BJ (cell line): ENCODE measurements around the gene VKORC1. TPM values are rescaled to one million over a fixed set of nuclear protein-coding genes. Genes with fewer than 3 reads are reported as not detected.

Experiments
- CTCF ChIA-PET: fragments of 350-600 bp; formaldehyde crosslinking; extraction: SDS; loops from one replicate; lab custom pipeline; 2021; ENCODE audit warnings: antibody characterized with exemption, inconsistent platforms; lab: Yijun Ruan, JAX
- POLR2A ChIA-PET: fragments of 300-600 bp; sonication (Branson Sonifier 250); formaldehyde crosslinking; extraction: SDS; loops from one replicate; lab custom pipeline; 2021; ENCODE audit warnings: antibody characterized with exemption; lab: Charles Lee
- DNase-seq: peaks from one replicate; pipeline ENCODE4 v3.0.0-alpha.2; 2011; ENCODE audit warnings: low read depth
- H3K27me3 ChIP-seq: 2 replicates; pipeline ENCODE4 v1.6.0; 2011; ENCODE audit warnings: low read length; ENCODE audit not compliant: control insufficient read depth, insufficient read depth
- H3K36me3 ChIP-seq: 2 replicates; pipeline ENCODE4 v1.5.1; 2011; ENCODE audit warnings: low read length; ENCODE audit not compliant: control insufficient read depth, insufficient read depth
- H3K4me3 ChIP-seq: 2 replicates; pipeline ENCODE4 v1.5.1; 2011; ENCODE audit warnings: low read depth, mild to moderate bottlenecking, control low read depth, low read length
- polyA plus RNA-seq: library from polyadenylated mRNA; depleted of rRNA; stranded (reverse); fragments of >200 nt; gene quantifications from 2 replicates; pipeline ENCODE4 v1.2.3, GENCODE V29; 2011
- TF ChIP-seq, protein P1 (sequence below): IDR thresholded peaks from 2 replicates; pipeline ENCODE4 v1.5.1; 2011; ENCODE audit warnings: low read depth, mild to moderate bottlenecking, control low read depth, inconsistent platforms, low read length, moderate library complexity; ENCODE audit not compliant: insufficient read depth

The VKORC1 gene
- polyA plus RNA-seq, 1 experiment, result 515 TPM

DNA sequence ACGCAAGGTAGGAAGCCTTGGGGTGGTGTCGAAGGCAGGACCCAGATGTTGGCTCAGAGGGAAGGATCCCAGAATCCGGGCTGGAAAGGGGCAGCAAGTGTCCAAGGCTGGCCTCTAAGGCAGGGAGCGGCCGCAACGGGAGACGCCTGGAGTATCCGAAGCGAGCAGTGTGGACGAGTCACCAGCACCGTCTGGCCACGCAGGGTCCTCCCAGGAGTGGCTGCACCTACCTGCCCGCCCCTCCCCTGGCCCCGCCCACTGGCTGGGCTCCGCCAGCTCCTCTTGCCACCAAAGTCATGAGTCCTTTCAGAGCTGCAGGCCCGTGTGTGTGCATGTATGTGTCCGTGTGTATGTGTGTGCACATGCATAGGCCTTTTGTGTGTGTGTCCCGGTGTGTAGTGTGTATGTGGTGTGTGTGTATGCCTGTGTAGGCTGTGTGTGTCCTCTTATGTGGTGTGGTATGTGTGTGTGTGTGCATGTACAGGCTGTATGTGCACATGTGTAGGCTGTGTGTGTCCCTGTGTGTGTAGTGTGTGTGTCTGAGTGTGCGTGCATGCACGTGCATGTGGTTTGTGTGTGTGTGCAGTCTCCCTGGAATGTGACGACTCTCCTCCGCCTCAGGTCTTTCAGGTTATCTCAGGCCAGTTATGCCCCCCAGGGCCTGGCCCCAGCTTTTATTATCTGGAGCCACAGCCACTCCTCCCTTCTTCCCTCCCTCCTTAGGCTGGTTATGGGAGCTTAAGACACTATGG lies 41.1 kb upstream of the VKORC1 start, which contains the start of gene PRSS8:
Gene PRSS8, minus strand, starts transcription at position 193 of the 752 bp plus-strand sequence. CDS start 229 bp downstream, outside the sequence.
- TF ChIP-seq, protein P1, sequence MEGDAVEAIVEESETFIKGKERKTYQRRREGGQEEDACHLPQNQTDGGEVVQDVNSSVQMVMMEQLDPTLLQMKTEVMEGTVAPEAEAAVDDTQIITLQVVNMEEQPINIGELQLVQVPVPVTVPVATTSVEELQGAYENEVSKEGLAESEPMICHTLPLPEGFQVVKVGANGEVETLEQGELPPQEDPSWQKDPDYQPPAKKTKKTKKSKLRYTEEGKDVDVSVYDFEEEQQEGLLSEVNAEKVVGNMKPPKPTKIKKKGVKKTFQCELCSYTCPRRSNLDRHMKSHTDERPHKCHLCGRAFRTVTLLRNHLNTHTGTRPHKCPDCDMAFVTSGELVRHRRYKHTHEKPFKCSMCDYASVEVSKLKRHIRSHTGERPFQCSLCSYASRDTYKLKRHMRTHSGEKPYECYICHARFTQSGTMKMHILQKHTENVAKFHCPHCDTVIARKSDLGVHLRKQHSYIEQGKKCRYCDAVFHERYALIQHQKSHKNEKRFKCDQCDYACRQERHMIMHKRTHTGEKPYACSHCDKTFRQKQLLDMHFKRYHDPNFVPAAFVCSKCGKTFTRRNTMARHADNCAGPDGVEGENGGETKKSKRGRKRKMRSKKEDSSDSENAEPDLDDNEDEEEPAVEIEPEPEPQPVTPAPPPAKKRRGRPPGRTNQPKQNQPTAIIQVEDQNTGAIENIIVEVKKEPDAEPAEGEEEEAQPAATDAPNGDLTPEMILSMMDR, result no peak
- Histone ChIP-seq H3K4me3 (no peak within 1 kb of the TSS), H3K27me3 (no peaks in the 10 kb centered on the region), H3K36me3 (no peaks in the 10 kb centered on the region; the same call in 1 of the 2 replicates)
- DNase-seq, result no peak
- ChIA-PET POLR2A (no interaction called here), CTCF (interaction anchor here (0.5 to 1.1 kb wide), 4 partner anchors 12 to 314 kb away, joined by 3 read pairs; partner anchors contain the start of gene HSD3B7)

DNA sequence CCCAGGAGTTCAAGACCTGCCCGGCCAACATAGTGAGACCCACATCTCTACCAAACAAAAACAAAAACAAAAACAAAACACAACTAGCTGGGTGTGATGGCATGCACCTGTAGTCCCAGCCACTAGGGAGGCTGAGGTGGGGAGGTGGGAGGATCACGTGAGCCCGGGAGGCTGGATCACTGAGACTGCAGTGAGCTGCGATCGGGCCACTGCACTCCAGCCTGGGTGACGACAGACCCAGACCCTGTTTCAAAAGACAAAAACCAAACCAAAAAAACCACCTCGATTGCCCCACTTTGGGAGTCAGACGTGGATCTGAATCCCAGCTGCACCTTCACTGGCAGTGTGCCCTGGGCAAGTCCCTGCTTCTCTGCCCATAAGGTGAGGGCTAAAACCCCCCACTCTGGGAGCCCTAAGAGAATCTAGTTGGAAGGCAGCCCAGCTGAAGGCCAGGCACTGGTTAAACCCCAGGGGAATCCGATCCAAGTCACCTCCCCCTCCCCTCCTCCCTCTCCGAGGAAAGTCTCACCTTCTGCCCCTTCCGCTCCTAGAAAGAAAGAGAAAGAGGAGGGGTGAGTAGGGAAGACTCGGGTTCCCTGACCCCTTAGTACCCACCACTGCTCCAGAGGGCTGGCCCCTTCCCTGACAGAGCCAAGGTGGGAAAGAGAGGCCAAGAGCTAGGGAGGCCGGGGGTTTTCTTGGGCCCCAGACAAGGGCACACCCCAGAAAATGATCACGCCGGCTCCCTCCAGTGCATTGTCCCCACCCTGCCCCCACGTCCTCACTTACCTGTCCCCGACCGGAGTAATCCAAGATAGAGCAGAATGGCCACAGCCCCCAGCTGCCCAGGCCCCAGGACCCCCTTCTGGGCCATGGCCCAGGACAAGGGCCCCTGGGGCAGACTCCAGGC lies 40.3 kb upstream of the VKORC1 start:
- no peaks in the 10 kb centered on the region; the same call in 1 of the 2 replicates for H3K36me3 ChIP-seq
- ChIA-PET CTCF (interaction anchor here (0.5 to 1.1 kb wide), 3 partner anchors 12 to 315 kb away, joined by 3 read pairs; no protein-coding TSS in a partner anchor), POLR2A (no interaction called here)
- TF ChIP-seq, protein P1, result no peak
- H3K27me3 ChIP-seq, result no peaks in the 10 kb centered on the region
- no peak for DNase-seq
- no peak overlapping the region for H3K4me3 ChIP-seq

DNA sequence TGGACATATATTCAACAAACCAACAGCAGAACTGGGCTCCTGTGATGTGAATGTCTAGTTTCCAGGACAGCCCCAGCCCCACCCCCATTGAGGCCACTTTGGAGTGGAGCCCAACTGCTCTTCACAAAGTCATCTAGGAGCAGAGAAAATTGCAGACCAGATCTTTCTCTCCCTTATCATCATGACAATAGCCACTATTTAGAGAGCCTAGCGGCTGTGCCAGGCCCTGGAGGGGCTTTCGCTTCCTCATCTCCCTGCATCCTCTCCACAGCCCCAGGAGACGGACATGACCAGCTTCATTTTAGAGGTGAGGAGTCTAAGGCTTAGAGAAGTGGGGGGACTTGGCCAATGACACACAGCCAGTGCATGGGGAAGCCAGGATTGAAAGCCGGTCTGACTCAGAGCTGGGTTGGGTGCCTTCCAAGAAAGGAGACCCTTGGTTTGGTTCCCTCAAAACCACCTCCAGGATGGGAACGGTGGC lies 39.5 kb upstream of the VKORC1 start:
- ChIA-PET CTCF (interaction anchor here (1.1 to 1.2 kb wide), 2 partner anchors 8 to 11 kb away, joined by 3 read pairs; no protein-coding TSS in a partner anchor), POLR2A (no interaction called here)
- Histone ChIP-seq H3K27me3 (no peaks in the 10 kb centered on the region), H3K36me3 (no peaks in the 10 kb centered on the region; the same call in 1 of the 2 replicates), H3K4me3 (no peak overlapping the region)
- TF ChIP-seq, protein P1, result no peak
- no peak for DNase-seq

DNA sequence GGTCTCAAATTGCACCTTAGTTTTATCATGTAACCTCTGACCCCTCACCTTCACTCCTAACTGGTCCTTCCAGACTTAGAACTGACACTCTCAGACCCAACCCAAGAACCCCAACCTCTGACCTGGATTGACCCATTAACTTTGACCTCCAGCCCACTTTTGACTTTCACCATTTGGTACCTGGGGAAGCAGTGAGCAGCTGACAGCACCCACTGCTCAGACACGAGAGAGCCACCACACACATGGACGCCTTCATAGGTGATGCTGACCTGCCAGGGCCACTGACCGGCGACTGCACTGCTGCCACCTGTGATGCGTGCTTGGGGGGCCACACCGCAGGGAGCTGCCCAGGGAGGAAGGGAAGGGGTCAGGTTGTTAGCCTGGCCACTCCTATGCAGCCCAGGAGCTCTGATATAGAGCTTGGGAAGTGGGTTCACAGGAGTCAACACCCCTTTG lies 38.5 kb upstream of the VKORC1 start:
- DNase-seq, result no peak
- ChIA-PET CTCF (interaction anchor here (1.2 to 2.9 kb wide), 2 partner anchors 10 kb away, joined by 3 to 12 read pairs; no protein-coding TSS in a partner anchor), POLR2A (no interaction called here)
- no peaks in the 10 kb centered on the region; the same call in 1 of the 2 replicates for H3K36me3 ChIP-seq
- TF ChIP-seq, protein P1, result no peak
- H3K27me3 ChIP-seq, result no peaks in the 10 kb centered on the region
- no peak overlapping the region for H3K4me3 ChIP-seq
